Activated T-helper 17 cell treated with anti-CD3 and anti-CD28 coated beads, Interleukin-2, amount 50 U/mL, for 72 hours (primary cell): ENCODE measurements around the gene DNAH1. TPM values are rescaled to one million over a fixed set of nuclear protein-coding genes. Genes with fewer than 3 reads are reported as not detected.
A peak's percentile ranks its signal among the peaks of the same experiment; 100 is the strongest.

Experiments used
- ATAC-seq: fragments of 150-1000 bp; cut with Tn5 transposase; replicated peaks from 2 replicates; pipeline ENCODE4 v1.10.0; 2021; ENCODE audit warnings: mild to moderate bottlenecking, moderate library complexity
- H3K27ac Mint-ChIP-seq: one replicate; pipeline ENCODE4 v1.8.0; 2022; ENCODE audit warnings: mixed read lengths
- H3K27me3 Mint-ChIP-seq: one replicate; pipeline ENCODE4 v1.8.0; 2022; ENCODE audit warnings: mixed read lengths
- H3K36me3 Mint-ChIP-seq: one replicate; pipeline ENCODE4 v1.8.0; 2022; ENCODE audit warnings: low read depth, mild to moderate bottlenecking, mixed read lengths
- H3K4me1 Mint-ChIP-seq: one replicate; pipeline ENCODE4 v1.8.0; 2022; ENCODE audit warnings: mixed read lengths
- H3K4me3 Mint-ChIP-seq: one replicate; pipeline ENCODE4 v1.8.0; 2022; ENCODE audit warnings: mild to moderate bottlenecking, mixed read lengths
- H3K9me3 Mint-ChIP-seq: one replicate; pipeline ENCODE4 v1.8.0; 2022; ENCODE audit warnings: mixed read lengths
- total RNA-seq, 2 donors: library from RNA; stranded (reverse); gene quantifications; one replicate each; pipeline ENCODE4 v1.2.3, GENCODE V29; 2022

The DNAH1 gene
- total RNA-seq, 2 donors from 2014 or later: 17.2 to 26.5 TPM

- H3K4me1 Mint-ChIP-seq: peaks cover 8% of the 10 kb centered on the region
- no peak overlapping the region for H3K4me3 Mint-ChIP-seq
- no peaks in the 10 kb centered on the region for H3K36me3 Mint-ChIP-seq
- no peaks in the 10 kb centered on the region for H3K9me3 Mint-ChIP-seq
- ATAC-seq: peak; percentile 59
- H3K27me3 Mint-ChIP-seq: no peaks in the 10 kb centered on the region
- peak overlapping the region; percentile 27 for H3K27ac Mint-ChIP-seq
Measured at GRCh38 chr3:52433328-52433995, 117.3 kb downstream of the DNAH1 start.

DNA sequence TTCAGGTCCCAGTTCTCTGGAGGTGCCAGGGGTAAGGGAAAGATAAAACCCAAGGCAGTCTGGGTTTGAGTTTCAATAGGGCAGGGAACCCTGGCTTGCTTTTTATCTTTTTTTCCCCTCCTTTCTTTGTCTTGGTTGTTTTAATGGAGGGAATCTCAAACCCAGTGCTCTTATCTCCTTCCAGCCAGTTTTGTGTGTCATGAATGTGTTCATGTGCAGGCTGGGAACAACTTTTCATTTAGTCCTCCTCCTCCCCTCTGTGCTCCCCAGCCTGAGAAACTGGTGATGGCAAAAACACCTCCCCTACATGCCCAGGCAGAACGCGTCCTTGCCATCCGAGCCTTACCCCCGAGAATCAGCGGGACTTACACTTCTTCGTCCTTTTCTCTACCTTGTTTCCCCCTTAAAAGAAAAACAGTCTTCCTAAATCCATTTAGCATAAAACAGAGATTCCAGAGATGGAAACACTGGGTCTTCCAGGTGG, 117.9 kb downstream of the DNAH1 start:
- no peak overlapping the region for H3K4me3 Mint-ChIP-seq
- H3K36me3 Mint-ChIP-seq: no peaks in the 10 kb centered on the region
- H3K27ac Mint-ChIP-seq: peak overlapping the region; percentile 27
- ATAC-seq: no peak
- H3K9me3 Mint-ChIP-seq: no peaks in the 10 kb centered on the region
- H3K27me3 Mint-ChIP-seq: no peaks in the 10 kb centered on the region
- H3K4me1 Mint-ChIP-seq: peaks cover 8% of the 10 kb centered on the region

DNA sequence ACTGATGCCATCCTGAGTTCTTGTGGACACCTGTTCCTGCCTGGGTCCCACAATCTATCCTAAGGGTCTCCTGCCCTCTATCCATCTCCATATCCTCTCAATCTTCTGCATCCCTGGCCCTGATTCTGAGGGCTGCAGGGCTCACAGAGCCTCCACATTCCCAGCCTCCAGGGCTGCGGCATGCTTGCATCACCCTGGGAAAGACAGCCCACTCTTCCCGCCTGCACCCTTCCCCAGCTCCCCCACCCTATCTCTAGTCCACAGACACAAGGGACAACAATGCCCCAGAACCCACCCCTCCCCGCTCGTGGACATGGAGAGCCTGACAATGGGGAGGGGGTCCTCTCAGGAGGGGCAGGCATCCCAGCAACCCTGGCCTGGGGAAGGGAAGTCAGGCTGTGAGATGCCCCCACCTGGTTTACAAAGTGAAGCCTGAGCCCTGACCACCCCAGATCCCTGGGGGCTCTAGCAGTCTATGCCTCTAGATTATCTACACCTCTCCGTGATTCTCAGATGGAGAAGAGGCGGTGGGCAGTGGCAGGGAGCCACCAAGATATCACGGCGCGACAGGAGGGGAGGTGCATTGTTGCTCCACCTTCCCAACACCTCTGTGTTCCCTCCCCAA, 118.5 kb downstream of the DNAH1 start:
- no peak for ATAC-seq
- Mint-ChIP-seq H3K27me3 (no peaks in the 10 kb centered on the region), H3K4me3 (no peak overlapping the region), H3K36me3 (no peaks in the 10 kb centered on the region), H3K4me1 (peaks cover 8% of the 10 kb centered on the region), H3K27ac (no peak overlapping the region), H3K9me3 (no peaks in the 10 kb centered on the region)

DNA sequence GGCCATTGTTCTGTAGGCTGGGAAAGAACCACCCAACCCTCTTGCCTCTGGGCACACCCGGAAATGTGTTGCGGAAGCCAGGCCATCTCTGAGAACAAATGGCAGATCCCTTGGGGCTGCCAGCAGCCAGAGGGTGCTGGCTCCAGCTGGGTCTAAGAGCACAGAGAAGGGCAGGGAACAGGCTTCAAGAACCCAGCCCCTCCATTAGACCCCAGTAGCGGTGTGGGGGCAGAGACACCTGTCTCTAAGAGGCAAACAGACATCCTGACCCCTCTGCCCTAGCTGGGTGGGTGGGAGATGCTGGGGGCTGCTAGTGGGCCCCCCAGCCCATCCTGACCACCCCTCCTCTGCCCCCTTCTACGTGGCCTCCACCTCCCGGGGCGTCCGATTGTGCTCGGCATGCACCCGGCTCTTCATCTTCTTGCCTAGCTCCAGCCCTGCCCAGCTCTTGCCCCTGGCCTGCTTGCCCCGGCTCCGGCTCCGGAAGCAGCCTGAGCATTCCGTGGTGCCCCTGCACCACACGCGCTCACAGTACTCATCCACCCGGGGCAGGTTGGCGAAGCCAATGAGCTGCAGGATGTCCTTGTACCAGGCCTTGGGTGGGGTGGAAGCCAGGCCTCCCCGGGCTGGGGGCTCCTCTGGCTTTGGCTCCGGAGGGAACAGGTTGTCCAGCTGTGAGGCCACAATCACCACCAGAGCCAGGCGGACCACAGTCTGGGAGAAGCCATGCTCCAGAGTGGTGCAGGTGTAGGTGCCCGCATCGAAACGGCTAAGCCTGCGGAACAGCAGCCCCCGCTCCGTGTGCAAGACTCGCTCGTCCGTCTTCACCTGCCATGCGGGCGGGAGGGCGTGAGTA, 119.4 kb downstream of the DNAH1 start:
- Mint-ChIP-seq H3K27ac (no peak overlapping the region), H3K4me1 (peaks cover 8% of the 10 kb centered on the region), H3K4me3 (no peak overlapping the region), H3K36me3 (no peaks in the 10 kb centered on the region), H3K9me3 (no peaks in the 10 kb centered on the region), H3K27me3 (no peaks in the 10 kb centered on the region)
- no peak for ATAC-seq

GRCh38 chr3:52436500-52437149, 120.5 kb downstream of the DNAH1 start:
- H3K4me1 Mint-ChIP-seq: peaks cover 8% of the 10 kb centered on the region
- no peaks in the 10 kb centered on the region for H3K27me3 Mint-ChIP-seq
- no peaks in the 10 kb centered on the region for H3K36me3 Mint-ChIP-seq
- H3K4me3 Mint-ChIP-seq: no peak overlapping the region
- H3K9me3 Mint-ChIP-seq: no peaks in the 10 kb centered on the region
- no peak overlapping the region for H3K27ac Mint-ChIP-seq
- ATAC-seq: no peak

GRCh38 chr3:52437326-52438103, 121.4 kb downstream of the DNAH1 start:
- Mint-ChIP-seq H3K27ac (no peak overlapping the region), H3K9me3 (no peaks in the 10 kb centered on the region), H3K4me1 (peaks cover 4% of the 10 kb centered on the region), H3K27me3 (no peaks in the 10 kb centered on the region), H3K36me3 (no peaks in the 10 kb centered on the region), H3K4me3 (no peak overlapping the region)
- ATAC-seq: no peak

DNA sequence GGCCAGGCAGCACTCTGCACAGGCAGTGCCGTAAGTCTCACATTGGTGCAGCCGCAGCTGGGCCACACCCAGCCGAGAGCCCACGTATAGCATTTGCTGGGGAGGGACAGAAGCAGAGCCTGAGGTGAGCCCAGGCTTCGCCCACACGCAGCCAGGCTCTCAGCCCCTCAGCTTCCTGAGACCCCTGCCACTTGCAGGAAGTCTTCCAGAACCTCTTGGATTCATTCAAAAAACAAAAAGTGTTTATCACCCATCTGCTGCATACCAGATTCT, 121.9 kb downstream of the DNAH1 start:
- no peaks in the 10 kb centered on the region for H3K36me3 Mint-ChIP-seq
- H3K9me3 Mint-ChIP-seq: no peaks in the 10 kb centered on the region
- peaks cover 3% of the 10 kb centered on the region for H3K4me1 Mint-ChIP-seq
- H3K27me3 Mint-ChIP-seq: no peaks in the 10 kb centered on the region
- H3K27ac Mint-ChIP-seq: no peak overlapping the region
- ATAC-seq: no peak
- no peak overlapping the region for H3K4me3 Mint-ChIP-seq

DNA sequence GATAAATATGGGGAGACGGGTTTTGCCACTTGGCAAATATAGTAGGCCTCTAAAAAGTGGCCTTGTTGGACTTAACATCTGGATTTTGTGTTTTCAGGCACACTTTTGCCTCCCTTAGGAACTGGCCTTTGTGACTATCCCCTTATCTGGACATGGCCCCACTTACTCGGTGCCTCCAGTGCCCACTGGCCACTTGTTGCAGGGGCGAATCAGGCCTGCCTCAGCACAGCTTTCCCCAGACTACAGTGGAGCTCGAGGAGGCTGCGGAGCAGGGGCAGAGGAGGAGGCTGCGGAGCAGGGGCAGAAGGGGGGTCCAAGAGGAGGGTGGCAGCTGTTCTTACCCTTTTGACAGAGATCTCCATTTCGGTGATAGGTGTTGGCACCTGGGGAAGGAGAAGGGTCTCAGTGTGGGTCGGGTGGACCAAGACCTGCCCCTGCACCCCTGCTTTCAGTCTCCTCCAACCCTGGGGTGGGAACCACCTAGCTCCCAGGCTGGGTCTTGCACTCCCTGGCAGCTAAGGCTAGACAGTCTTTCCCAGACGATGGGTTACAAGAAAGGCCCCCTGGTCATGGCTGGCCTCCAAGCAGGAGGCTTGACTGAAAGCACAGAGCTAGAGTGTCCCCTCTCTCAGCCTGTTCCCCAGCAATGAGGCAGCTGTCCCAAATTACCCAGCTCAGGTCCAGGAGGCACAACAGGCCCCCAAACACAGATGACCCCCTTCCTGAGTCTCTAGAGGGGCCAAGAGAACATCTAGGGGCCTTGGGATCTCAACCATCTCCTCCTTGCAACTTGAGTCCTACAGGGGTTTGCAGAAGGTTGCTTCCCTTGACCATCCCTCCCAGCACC, 122.7 kb downstream of the DNAH1 start:
- Mint-ChIP-seq H3K4me1 (no peaks in the 10 kb centered on the region), H3K4me3 (no peak overlapping the region), H3K27ac (no peak overlapping the region), H3K9me3 (no peaks in the 10 kb centered on the region), H3K27me3 (no peaks in the 10 kb centered on the region), H3K36me3 (no peaks in the 10 kb centered on the region)
- no peak for ATAC-seq

GRCh38 chr3:52439426-52440248, 123.5 kb downstream of the DNAH1 start:
- H3K9me3 Mint-ChIP-seq: no peaks in the 10 kb centered on the region
- H3K4me1 Mint-ChIP-seq: no peaks in the 10 kb centered on the region
- H3K27me3 Mint-ChIP-seq: no peaks in the 10 kb centered on the region
- ATAC-seq: no peak
- H3K27ac Mint-ChIP-seq: no peak overlapping the region
- H3K4me3 Mint-ChIP-seq: no peak overlapping the region
- H3K36me3 Mint-ChIP-seq: no peaks in the 10 kb centered on the region

GRCh38 chr3:52440249-52440551, 124.1 kb downstream of the DNAH1 start:
- Mint-ChIP-seq H3K4me3 (no peak overlapping the region), H3K27ac (no peak overlapping the region), H3K9me3 (no peaks in the 10 kb centered on the region), H3K27me3 (no peaks in the 10 kb centered on the region), H3K36me3 (no peaks in the 10 kb centered on the region), H3K4me1 (no peaks in the 10 kb centered on the region)
- ATAC-seq: no peak

DNA sequence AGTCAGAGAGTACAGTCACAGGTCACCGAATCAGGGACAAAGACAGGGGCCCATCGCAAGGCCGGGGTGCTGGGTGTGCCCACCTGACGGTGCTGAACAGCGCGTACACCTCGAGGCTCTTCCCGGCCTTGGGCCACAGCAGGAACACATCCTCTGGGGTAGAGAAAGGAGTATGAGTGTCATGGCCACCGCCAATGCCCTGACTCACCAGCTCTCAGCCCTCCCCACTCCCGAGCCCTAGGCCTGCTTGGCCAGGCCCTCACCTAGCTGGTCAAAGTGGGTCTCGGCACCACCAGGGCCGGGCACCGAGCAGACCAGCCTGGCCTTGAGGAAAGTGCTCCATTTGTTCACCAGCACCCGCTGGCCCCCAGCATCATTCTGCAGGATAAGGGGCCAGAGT, 124.6 kb downstream of the DNAH1 start:
- Mint-ChIP-seq H3K27ac (no peak overlapping the region), H3K27me3 (no peaks in the 10 kb centered on the region), H3K4me1 (no peaks in the 10 kb centered on the region), H3K9me3 (no peaks in the 10 kb centered on the region), H3K4me3 (no peak overlapping the region), H3K36me3 (no peaks in the 10 kb centered on the region)
- no peak for ATAC-seq

- ATAC-seq: no peak
- no peak overlapping the region for H3K27ac Mint-ChIP-seq
- H3K9me3 Mint-ChIP-seq: no peaks in the 10 kb centered on the region
Measured at GRCh38 chr3:52441091-52441771, 125.1 kb downstream of the DNAH1 start.

More at GRCh38 chr3:52441091-52441771, 125.1 kb downstream of the DNAH1 start:
- H3K36me3 Mint-ChIP-seq: no peaks in the 10 kb centered on the region
- no peaks in the 10 kb centered on the region for H3K27me3 Mint-ChIP-seq
- no peak overlapping the region for H3K4me3 Mint-ChIP-seq
- H3K4me1 Mint-ChIP-seq: no peaks in the 10 kb centered on the region
